Epithelial cell of alveolus of lung (primary cell): ENCODE measurements around the gene ZNF26. TPM values are rescaled to one million over a fixed set of nuclear protein-coding genes. Genes with fewer than 3 reads are reported as not detected.

Experiments
- total RNA-seq: library from RNA; depleted of rRNA; stranded (reverse); fragments of >200 nt; gene quantifications from 2 replicates; pipeline ENCODE4 v1.2.1, GENCODE V29; 2015

ZNF26 gene, protein sequence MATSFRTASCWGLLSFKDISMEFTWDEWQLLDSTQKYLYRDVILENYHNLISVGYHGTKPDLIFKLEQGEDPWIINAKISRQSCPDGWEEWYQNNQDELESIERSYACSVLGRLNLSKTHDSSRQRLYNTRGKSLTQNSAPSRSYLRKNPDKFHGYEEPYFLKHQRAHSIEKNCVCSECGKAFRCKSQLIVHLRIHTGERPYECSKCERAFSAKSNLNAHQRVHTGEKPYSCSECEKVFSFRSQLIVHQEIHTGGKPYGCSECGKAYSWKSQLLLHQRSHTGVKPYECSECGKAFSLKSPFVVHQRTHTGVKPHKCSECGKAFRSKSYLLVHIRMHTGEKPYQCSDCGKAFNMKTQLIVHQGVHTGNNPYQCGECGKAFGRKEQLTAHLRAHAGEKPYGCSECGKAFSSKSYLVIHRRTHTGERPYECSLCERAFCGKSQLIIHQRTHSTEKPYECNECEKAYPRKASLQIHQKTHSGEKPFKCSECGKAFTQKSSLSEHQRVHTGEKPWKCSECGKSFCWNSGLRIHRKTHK
- total RNA-seq = 3.4 and 17.8 TPM in 2 replicates

DNA sequence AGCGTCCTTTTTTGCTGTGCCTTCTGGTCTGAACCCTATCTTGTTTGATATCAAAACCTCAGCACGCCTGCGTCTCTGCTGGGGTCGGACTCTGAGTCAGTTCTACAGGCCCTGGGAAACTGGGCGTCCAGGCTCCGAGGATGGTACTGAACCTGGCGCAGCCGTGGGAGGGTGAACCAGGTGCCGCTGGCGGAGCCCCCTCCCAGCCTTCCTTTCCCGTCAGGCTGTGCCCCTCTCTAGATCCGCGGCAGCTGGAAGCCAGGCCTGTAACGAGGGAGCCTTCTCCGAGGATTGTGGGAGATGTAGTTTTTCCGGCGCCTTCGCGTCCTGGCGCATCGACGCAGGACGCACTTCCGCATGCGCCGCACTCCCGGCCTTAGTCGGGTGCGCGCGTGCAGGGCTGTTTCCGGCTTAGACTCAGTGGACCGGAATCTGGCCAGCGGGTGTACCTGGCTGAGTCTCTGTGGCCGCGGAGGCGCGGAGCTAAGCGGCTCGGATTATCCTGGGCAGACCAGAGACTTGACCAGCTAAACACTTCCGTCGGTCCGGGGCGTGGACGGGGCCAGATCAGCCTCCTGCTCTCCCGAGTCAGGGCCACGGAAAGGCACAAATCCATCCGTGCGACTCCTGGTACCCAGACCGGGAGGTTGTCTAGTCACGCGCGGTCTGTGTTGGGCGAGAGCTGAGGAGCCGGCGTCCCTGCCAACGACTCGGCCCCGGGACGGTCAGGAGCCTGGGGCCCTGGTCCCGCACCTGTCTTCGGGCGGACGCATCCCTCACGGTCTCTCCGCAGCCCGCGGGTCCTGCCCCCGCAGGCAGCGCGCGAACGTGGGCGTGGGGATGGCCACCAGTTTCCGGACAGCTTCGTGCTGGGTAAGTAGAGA, at the start of gene ZNF26:
ZNF26 (plus strand) TSS at position 367 of the 884 bp plus-strand sequence; CDS start at position 841, 474 bp downstream.

DNA sequence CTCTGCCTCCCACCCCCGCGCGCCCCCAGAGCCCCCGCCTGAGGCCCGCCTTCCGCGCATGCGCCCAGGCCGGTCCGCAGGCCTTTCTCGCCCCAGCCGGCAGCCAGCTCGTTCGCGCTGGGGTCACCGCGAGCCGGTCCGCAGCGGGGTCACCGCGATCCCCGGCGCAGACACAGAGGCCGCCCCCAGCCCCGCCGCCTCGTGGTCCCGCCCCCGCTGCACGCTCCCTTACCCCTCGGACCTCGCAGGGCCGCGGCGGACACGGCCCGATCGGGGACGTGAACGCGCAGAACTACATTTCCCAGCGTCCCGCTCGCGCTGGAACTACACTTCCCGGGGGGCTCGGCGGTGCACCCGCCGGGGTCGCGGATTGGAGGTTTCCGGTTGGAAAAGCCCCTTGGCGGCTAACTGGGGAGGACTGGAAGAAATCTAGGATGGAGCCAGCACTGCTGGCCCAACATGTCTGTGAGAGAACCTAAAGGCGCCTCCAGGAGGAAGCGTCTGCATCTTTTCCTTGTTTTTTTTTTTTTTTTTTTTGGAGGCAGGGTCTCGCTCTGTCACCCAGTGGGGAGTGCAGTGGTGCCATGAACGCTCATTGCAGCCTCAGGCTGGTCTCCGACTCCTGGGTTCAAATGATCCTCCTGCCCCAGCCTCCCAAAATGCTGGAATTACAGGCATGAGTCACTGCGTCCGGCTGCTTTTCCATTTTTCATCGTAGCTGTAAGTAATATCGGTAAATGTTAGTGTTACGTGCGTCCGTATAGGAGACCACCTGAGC, 30.0 kb upstream of the ZNF26 start, which contains the start of gene ZNF605:
ZNF605 (minus strand) TSS at position 296 of the 778 bp plus-strand sequence. CDS start 10,671 bp downstream, outside the sequence.

DNA sequence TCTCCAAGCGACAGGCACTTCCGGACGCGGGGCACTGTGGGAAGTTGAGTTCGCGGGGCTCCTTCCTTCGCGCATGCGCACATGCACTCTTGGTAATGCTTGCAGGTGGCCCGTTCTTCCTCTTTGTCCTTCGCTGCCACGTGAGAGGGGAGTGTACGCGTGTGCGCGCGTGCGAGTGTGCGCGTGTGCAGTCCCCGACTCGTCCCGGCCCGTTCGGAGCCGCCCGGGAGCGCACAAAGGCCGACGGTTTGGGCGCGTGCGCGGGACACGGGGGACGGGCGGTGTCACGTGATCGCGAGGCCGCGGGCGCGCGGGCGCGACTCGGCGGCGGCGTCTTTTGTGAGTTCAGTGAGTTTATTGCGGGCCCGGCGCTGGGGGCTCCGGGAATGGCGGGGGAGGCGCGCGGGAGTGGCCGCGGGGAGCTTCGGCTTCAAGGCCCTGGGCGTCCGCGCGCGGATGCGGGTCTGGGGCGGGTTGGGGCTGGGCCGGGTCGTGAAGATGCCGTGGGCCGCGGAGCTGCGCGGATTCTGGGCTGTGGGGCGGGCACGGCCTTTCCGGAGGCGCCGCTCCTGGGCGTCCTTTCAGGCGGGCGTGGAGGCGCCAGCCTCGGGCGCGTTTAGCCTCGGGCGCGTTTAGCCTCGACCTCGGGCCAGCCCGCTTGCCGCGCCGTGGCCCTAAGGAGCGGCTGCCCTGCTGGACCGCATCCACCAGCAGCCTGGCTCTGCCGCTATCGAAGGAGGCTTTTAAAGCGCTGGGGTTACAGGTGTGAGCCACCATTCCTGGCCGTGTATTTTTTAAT, 51.2 kb downstream of the ZNF26 start, which contains the start of gene ZNF84:
ZNF84 (plus strand) TSS at position 303 of the 799 bp plus-strand sequence. CDS start 3,959 bp downstream, outside the sequence.

Other genes with a start within 250 kb of the ZNF26 start
- gene ANKLE2, start 224.5 kb upstream of the ZNF26 start, total RNA-seq = 31.9 and 55.9 TPM in 2 replicates
- gene GOLGA3, start 157.5 kb upstream of the ZNF26 start, total RNA-seq = 67.6 and 69.6 TPM in 2 replicates
- gene CHFR, start 98.8 kb upstream of the ZNF26 start, total RNA-seq = 22.5 and 31.2 TPM in 2 replicates
- 1.8 and 7.9 TPM in 2 replicates for gene ZNF605, start 30.1 kb upstream of the ZNF26 start, total RNA-seq
- 6.2 and 23.1 TPM in 2 replicates for gene ZNF84, start 51.1 kb downstream of the ZNF26 start, total RNA-seq
- 12.0 and 13.7 TPM in 2 replicates for gene ZNF140, start 94.6 kb downstream of the ZNF26 start, total RNA-seq
- gene ZNF891, start 143.9 kb downstream of the ZNF26 start, total RNA-seq = 0.39 and 1.6 TPM in 2 replicates
- 5.6 and 18.4 TPM in 2 replicates for gene ZNF10, start 144.3 kb downstream of the ZNF26 start, total RNA-seq
- 9.1 and 35.5 TPM in 2 replicates for gene ZNF268, start 195.1 kb downstream of the ZNF26 start, total RNA-seq
- gene ANHX, start 249.5 kb downstream of the ZNF26 start, total RNA-seq = not detected in 2 replicates